Left ventricle myocardium inferior (tissue), 1 donor: ENCODE data around the gene KCNMA1. TPM values are rescaled to one million over a fixed set of nuclear protein-coding genes. Genes with fewer than 3 reads are reported as not detected.

ENCODE experiments used
- DNase-seq: peaks from one replicate; pipeline ENCODE4 v3.0.0-alpha.2; 2020
- H3K27ac ChIP-seq: fragments of 200-600 bp; replicated peaks from 2 replicates; pipeline ENCODE4 v1.8.0; 2021
- H3K27me3 ChIP-seq: fragments of 200-600 bp; 2 replicates; pipeline ENCODE4 v1.8.0; 2021; ENCODE audit warnings: low read depth
- H3K36me3 ChIP-seq: fragments of 200-600 bp; 2 replicates; pipeline ENCODE4 v1.8.0; 2021
- H3K4me1 ChIP-seq: fragments of 200-600 bp; 2 replicates; pipeline ENCODE4 v1.8.0; 2021
- H3K4me3 ChIP-seq: fragments of 200-600 bp; 2 replicates; pipeline ENCODE4 v1.8.0; 2021; ENCODE audit warnings: mild to moderate bottlenecking, moderate library complexity
- H3K9me3 ChIP-seq: fragments of 200-600 bp; replicated peaks from 2 replicates; pipeline ENCODE4 v1.8.0; 2021
- intact Hi-C: fragments of 100-400 bp; cut with micrococcal nuclease; formaldehyde crosslinking; loops from one replicate; pipeline ENCODE4 v1.11.0; 2022
- total RNA-seq: library from RNA; stranded (reverse); fragmentation: NEBNext Ultra II Directional; extraction: Animal tissue kit (Norgen Biotek cat#: 25700); gene quantifications from one replicate; pipeline ENCODE4 v1.2.1, GENCODE V29; 2021
- TF ChIP-seq, protein P1 (sequence below): fragments of 200-600 bp; IDR thresholded peaks from 2 replicates; pipeline ENCODE4 v1.8.0; 2021; ENCODE audit warnings: antibody characterized with exemption, mild to moderate bottlenecking, borderline replicate concordance
- donor health status: DM: no; HTN: yes; CAD: no; lungs with severe emphysema.

KCNMA1 gene
- total RNA-seq, 1 donor from 2014 or later = 1.8 TPM

DNA sequence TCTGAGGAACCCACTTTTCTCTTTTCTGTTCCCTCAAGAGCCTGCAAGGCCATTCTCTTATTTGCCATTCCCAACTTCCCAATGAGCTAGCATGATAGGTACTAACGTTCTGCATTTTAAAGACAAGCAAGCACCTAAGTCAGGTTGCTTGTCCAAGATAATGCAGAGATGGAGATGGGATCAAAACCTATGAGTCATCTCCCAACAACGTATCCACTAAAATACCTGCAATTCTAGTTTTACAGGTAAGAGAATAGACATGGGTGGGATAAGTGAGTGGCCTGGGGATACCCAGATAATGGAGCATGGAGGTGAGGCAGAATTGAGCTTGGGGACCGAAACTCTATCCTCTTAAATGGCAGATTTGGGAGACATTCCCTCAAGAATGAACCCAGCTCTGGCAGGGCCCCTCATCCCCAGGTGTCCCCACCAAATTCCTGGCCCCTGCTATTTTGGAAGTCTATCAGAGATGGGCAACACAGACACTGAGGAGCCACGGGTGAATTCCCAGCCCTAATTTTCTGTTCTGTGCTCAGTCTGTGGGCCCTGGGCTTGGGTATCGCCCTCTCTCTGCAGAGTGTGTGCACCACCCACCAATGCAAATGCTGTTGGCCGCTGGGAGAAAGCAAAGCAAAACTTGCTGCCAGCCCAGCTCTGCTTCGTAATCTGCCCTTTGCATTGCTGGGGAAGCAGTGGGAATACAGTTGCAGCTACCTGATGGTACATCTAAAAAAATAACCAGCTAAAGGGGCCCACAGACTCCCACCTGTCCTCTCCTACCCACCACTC is 98.3 kb downstream of the KCNMA1 start:
- H3K9me3 ChIP-seq = peaks cover 30% of the 10 kb centered on the region
- intact Hi-C loops = no loop called here
- TF ChIP-seq, protein P1, sequence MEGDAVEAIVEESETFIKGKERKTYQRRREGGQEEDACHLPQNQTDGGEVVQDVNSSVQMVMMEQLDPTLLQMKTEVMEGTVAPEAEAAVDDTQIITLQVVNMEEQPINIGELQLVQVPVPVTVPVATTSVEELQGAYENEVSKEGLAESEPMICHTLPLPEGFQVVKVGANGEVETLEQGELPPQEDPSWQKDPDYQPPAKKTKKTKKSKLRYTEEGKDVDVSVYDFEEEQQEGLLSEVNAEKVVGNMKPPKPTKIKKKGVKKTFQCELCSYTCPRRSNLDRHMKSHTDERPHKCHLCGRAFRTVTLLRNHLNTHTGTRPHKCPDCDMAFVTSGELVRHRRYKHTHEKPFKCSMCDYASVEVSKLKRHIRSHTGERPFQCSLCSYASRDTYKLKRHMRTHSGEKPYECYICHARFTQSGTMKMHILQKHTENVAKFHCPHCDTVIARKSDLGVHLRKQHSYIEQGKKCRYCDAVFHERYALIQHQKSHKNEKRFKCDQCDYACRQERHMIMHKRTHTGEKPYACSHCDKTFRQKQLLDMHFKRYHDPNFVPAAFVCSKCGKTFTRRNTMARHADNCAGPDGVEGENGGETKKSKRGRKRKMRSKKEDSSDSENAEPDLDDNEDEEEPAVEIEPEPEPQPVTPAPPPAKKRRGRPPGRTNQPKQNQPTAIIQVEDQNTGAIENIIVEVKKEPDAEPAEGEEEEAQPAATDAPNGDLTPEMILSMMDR = no peak
- H3K27me3 ChIP-seq = peaks cover 25% of the 10 kb centered on the region
- no peak for DNase-seq
- H3K4me3 ChIP-seq = no peak overlapping the region
- no peak overlapping the region for H3K27ac ChIP-seq
- H3K4me1 ChIP-seq = no peaks in the 10 kb centered on the region
- H3K36me3 ChIP-seq = no peaks in the 10 kb centered on the region

DNA sequence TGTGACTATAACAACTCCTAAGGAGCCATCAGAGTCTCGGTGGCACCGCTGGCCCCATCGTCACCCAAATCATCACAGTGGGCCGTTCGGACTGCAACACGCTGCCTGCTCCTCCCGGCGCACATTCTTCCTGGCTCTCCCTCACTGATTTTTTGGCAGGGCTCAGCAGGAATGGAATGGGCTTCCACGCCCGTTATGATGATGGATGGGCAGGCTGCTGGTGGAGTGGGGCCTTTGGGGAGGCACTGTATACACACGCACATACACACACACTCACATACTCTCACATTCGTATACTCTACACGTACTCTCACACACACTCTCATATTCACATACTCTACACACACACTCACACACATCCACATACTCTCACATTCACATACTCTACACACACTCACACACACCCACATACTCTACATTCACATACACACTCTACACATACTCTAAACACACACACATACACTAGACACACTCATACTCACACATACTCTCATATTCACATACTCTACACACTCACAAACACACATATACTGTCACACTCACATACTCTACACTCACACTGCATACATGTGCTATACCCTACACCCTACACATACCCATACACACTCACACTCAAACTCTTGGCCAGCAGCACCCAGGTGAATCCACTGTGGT is 99.8 kb downstream of the KCNMA1 start:
- Histone ChIP-seq H3K4me3 (no peak overlapping the region), H3K4me1 (no peaks in the 10 kb centered on the region), H3K27me3 (peaks cover 35% of the 10 kb centered on the region), H3K36me3 (no peaks in the 10 kb centered on the region), H3K9me3 (peaks cover 21% of the 10 kb centered on the region), H3K27ac (no peak overlapping the region)
- DNase-seq = no peak
- TF ChIP-seq, protein P1 = no peak
- intact Hi-C loops = no loop called here

DNA sequence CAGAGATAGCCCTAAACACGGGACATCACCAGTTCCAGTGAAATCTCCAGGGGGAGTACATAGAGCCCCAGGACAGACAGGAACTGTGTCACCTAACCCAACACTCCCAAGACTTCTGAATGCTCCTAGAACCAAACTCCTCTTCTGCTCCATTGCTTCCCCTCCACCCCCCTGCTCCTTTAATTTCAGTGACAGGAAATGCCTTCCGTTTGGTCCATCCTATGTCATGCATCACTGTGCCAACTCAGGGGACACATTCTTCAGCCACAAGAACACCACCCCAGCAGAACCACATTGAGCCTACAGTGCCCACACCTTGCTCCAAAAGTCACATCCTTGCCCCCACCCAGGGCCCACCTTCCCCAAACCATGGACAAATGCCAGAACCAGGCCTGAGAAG is 100.5 kb downstream of the KCNMA1 start:
- Histone ChIP-seq H3K4me3 (no peak overlapping the region), H3K4me1 (no peaks in the 10 kb centered on the region), H3K27ac (no peak overlapping the region), H3K36me3 (no peaks in the 10 kb centered on the region), H3K9me3 (peaks cover 15% of the 10 kb centered on the region), H3K27me3 (peaks cover 43% of the 10 kb centered on the region)
- DNase-seq = no peak
- intact Hi-C loops = no loop called here
- TF ChIP-seq, protein P1 = no peak

DNA sequence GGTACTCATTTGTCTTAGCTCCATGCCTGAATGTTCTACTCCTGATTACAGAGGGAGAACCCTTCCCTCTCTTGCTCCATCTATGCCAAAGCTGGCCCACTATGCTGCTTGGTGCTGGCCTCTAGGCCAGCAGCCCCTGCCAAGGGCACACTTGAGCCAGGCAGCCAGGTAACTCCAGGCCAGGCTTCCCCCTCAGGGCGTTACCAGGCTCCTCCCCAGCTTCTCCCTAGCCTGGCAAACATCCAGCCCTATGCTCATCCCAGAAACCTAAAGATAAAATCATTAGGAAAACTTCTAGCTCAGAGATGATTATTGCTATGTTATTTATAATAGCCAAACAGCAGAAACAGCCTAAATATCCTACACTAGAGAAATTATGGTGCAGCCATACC is 103.7 kb downstream of the KCNMA1 start:
- H3K36me3 ChIP-seq = no peaks in the 10 kb centered on the region
- H3K4me3 ChIP-seq = no peak overlapping the region
- H3K27ac ChIP-seq = no peak overlapping the region
- DNase-seq = no peak
- intact Hi-C loops = no loop called here
- H3K4me1 ChIP-seq = no peaks in the 10 kb centered on the region
- no peaks in the 10 kb centered on the region for H3K9me3 ChIP-seq
- peaks cover 51% of the 10 kb centered on the region for H3K27me3 ChIP-seq
- TF ChIP-seq, protein P1 = no peak

DNA sequence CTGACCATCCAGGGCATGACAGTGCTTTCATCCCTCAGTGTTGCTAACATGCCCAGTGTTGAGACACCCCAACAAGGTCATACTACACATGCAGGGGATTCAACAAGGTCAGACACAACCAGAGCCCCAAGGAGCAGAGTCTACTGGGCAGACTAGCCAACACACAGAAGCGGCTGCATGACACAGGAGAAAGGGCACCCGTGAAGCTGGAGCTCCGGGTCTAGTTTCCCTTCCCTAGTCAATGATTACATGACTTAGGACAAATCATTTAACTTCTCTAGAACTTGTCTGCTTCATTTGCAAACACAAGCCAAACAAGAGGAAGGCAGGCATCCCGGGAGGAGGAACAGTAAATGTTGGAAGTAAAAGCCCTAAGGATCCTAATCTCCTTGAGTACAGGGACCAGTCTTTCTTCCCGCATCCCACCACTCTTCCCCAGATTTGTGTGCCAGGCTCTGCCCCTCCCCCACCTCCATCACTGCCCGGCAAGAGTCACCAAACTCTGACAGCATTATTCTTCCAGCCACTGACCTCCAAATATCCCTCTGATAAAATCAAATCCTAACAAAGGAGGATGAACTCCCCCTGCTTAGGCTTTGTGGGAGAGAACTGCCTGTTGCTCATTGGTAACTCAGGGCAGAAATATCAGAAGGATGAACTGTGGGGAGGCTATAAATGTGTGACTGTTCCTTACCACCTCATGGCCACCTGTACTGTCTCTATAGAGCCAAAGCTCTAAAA is 104.3 kb downstream of the KCNMA1 start:
- H3K4me3 ChIP-seq = no peak overlapping the region
- H3K27me3 ChIP-seq = peaks cover 46% of the 10 kb centered on the region
- H3K9me3 ChIP-seq = no peaks in the 10 kb centered on the region
- H3K27ac ChIP-seq = no peak overlapping the region
- no peak for DNase-seq
- no peaks in the 10 kb centered on the region for H3K36me3 ChIP-seq
- no peaks in the 10 kb centered on the region for H3K4me1 ChIP-seq
- intact Hi-C loops = no loop called here
- TF ChIP-seq, protein P1 = no peak
